GM10248 (cell line): ENCODE results near the gene TMEM25.
"Not testable (repeated sequence)": the region's sequence is repeated elsewhere in the genome, so short reads cannot be mapped to it uniquely, and the experiment has no call there.

Experiments
- CTCF ChIA-PET: fragments of 300-600 bp; sonication (Branson Sonifier 250); formaldehyde crosslinking; extraction: SDS; loops from one replicate; lab custom pipeline; 2021; ENCODE audit warnings: antibody characterized with exemption; lab: Yijun Ruan, JAX
- POLR2A ChIA-PET: fragments of 350-650 bp; sonication (Branson Sonifier 250); formaldehyde crosslinking; extraction: SDS; loops from one replicate; lab custom pipeline; 2020; ENCODE audit warnings: antibody characterized with exemption; lab: Yijun Ruan, JAX
- DNase-seq: peaks from one replicate; pipeline ENCODE4 v3.0.0; 2012; ENCODE audit errors: extremely low spot score
- CTCF ChIP-seq: IDR thresholded peaks from 2 replicates; pipeline ENCODE4 v1.5.1; 2012; ENCODE audit warnings: mild to moderate bottlenecking, low read depth; ENCODE audit errors: extremely low read depth, missing control alignments, control extremely low read depth

The TMEM25 gene

GRCh38 chr11:118530683-118531596 is at the start of gene TMEM25:
Gene TMEM25, plus strand, starts transcription at chr11:118531192. Its CDS starts 610 bp downstream, at chr11:118531802.
- ChIA-PET POLR2A (no interaction called here), CTCF (interaction anchor here (1.0 to 1.4 kb wide), 2 partner anchors 64 to 332 kb away, joined by 3 read pairs; no protein-coding TSS in a partner anchor)
- DNase-seq, result peak; percentile 93
- TF ChIP-seq CTCF, result no peak

GRCh38 chr11:118481238-118481637 is 49.8 kb upstream of the TMEM25 start:
- POLR2A ChIA-PET, DNase-seq: not testable (repeated sequence)
- CTCF ChIA-PET, result interaction anchor here (1.0 kb wide), 1 partner anchor 283 kb away, joined by 3 read pairs; no protein-coding TSS in a partner anchor

- no peak for DNase-seq
- ChIA-PET CTCF (no interaction called here), POLR2A (no interaction called here)
- no peak for TF ChIP-seq CTCF
These were observed 46.6 kb upstream of the TMEM25 start for GRCh38 chr11:118484405-118484804.

- TF ChIP-seq CTCF, result peak; percentile 7
- ChIA-PET CTCF (no interaction called here), POLR2A (interaction anchor here (0.6 kb wide), 1 partner anchor 28 kb away, joined by 3 read pairs; no protein-coding TSS in a partner anchor)
- no peak for DNase-seq
These were observed 45.7 kb upstream of the TMEM25 start for GRCh38 chr11:118485273-118485672.

GRCh38 chr11:118488480-118489109 is 42.4 kb upstream of the TMEM25 start:
- ChIA-PET POLR2A (no interaction called here), CTCF (interaction anchor here (0.6 to 2.4 kb wide), 27 partner anchors 9 to 867 kb away, joined by 3 to 15 read pairs (median 4); partner anchors contain the start of genes KMT2A and UBE4A)
- DNase-seq, result peak; percentile 81
- peak; percentile 78 for TF ChIP-seq CTCF

GRCh38 chr11:118491041-118491440 is 40.0 kb upstream of the TMEM25 start:
- POLR2A ChIA-PET, result no interaction called here
- DNase-seq, result no peak
- no peak for TF ChIP-seq CTCF
- CTCF ChIA-PET, result interaction anchor here (0.9 kb wide), 1 partner anchor 10 kb away, joined by 3 read pairs; no protein-coding TSS in a partner anchor
